Nephron progenitor cell (in vitro differentiated cells): ENCODE measurements around the gene PPP1R7.

Experiments used
- DNase-seq: peaks from one replicate; pipeline ENCODE4 v3.0.0; 2021
- H3K27ac Mint-ChIP-seq: 2 replicates; pipeline ENCODE4 v1.8.0; 2021; ENCODE audit warnings: mild to moderate bottlenecking, moderate library complexity, mixed read lengths
- H3K27me3 Mint-ChIP-seq: 2 replicates; pipeline ENCODE4 v1.8.0; 2021; ENCODE audit warnings: mild to moderate bottlenecking, low read depth, mixed read lengths; ENCODE audit not compliant: poor library complexity
- H3K36me3 Mint-ChIP-seq: 2 replicates; pipeline ENCODE4 v1.8.0; 2021; ENCODE audit warnings: low read depth, mixed read lengths
- H3K4me1 Mint-ChIP-seq: 2 replicates; pipeline ENCODE4 v1.8.0; 2021; ENCODE audit warnings: mixed read lengths
- H3K4me3 Mint-ChIP-seq: 2 replicates; pipeline ENCODE4 v1.8.0; 2021; ENCODE audit warnings: mild to moderate bottlenecking, moderate library complexity, mixed read lengths
- H3K9me3 Mint-ChIP-seq: 2 replicates; pipeline ENCODE4 v1.8.0; 2021; ENCODE audit warnings: mild to moderate bottlenecking, moderate library complexity, mixed read lengths
- TF ChIP-seq, protein P1 (sequence below): fragments of 200-600 bp; sonication (generic); IDR thresholded peaks from 2 replicates; pipeline ENCODE4 v1.5.0; 2021; ENCODE audit warnings: antibody characterized with exemption

PPP1R7 gene

DNA sequence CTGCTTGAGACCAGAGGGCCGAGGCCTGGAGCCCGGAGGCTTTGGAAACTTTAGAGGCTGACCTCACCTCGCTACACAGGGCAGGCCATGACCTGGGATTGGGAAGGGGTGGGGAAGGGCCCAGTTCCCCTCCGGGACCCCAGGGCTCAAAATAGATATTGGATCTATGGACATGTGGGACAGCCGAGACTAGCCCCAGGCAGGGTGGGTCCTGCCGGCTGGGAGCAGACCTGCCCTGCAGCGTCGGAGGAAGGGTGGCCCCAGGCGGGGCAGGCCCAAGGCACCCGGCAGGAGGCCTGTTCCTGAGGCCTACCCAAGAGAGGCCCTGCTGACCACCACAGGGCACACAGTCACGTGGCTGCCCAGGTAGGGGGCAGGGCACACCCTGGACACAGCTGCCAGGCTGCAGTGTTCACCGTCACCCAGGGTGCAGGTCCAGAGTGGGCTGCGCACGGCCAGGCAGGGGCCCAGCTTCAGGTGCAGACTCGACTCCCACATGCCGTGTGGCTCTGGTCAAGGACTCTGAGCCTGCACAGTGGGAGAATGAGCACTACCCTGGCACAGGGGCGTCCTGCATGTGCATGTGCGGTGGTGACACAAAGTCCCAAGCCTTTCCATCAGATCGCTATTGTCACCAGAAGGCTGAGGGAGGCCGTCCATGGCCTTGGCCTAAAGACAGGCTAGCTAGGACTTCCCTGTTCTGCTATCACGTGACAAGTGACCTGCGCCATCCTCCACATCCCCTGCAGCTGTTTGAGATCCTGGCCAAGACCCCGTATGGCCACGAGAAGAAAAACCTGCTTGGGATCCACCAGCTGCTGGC is 51.4 kb downstream of the PPP1R7 start:
- peaks cover 9% of the 10 kb centered on the region for H3K4me1 Mint-ChIP-seq
- no peaks in the 10 kb centered on the region for H3K27me3 Mint-ChIP-seq
- H3K9me3 Mint-ChIP-seq: no peaks in the 10 kb centered on the region
- no peaks in the 10 kb centered on the region for H3K36me3 Mint-ChIP-seq
- DNase-seq: no peak
- TF ChIP-seq, protein P1, sequence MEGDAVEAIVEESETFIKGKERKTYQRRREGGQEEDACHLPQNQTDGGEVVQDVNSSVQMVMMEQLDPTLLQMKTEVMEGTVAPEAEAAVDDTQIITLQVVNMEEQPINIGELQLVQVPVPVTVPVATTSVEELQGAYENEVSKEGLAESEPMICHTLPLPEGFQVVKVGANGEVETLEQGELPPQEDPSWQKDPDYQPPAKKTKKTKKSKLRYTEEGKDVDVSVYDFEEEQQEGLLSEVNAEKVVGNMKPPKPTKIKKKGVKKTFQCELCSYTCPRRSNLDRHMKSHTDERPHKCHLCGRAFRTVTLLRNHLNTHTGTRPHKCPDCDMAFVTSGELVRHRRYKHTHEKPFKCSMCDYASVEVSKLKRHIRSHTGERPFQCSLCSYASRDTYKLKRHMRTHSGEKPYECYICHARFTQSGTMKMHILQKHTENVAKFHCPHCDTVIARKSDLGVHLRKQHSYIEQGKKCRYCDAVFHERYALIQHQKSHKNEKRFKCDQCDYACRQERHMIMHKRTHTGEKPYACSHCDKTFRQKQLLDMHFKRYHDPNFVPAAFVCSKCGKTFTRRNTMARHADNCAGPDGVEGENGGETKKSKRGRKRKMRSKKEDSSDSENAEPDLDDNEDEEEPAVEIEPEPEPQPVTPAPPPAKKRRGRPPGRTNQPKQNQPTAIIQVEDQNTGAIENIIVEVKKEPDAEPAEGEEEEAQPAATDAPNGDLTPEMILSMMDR: no peak
- no peak overlapping the region for H3K4me3 Mint-ChIP-seq
- no peak overlapping the region for H3K27ac Mint-ChIP-seq

DNA sequence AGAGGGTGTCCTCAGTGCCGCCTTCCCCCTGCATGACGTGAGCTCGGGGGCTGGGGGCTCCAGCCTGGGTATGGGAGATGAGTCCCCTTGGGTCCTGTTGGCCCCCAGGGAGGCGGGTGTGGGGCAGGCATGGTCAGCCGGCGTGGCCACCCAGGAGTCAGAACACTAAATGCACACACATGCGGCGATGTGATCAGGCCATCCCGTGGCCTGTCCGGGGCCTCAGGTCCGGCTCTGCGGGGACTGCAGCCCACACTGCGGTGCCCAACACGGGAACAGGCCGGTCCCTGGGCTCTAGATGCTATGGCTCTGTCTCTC is 52.0 kb downstream of the PPP1R7 start:
- Mint-ChIP-seq H3K36me3 (no peaks in the 10 kb centered on the region), H3K27ac (no peak overlapping the region), H3K4me1 (peaks cover 9% of the 10 kb centered on the region), H3K4me3 (no peak overlapping the region), H3K9me3 (no peaks in the 10 kb centered on the region), H3K27me3 (no peaks in the 10 kb centered on the region)
- TF ChIP-seq, protein P1: no peak
- DNase-seq: no peak

- no peak for DNase-seq
- Mint-ChIP-seq H3K9me3 (no peaks in the 10 kb centered on the region), H3K27me3 (no peaks in the 10 kb centered on the region), H3K4me1 (peaks cover 9% of the 10 kb centered on the region), H3K36me3 (no peaks in the 10 kb centered on the region), H3K4me3 (no peak overlapping the region), H3K27ac (no peak overlapping the region)
- TF ChIP-seq, protein P1: no peak
These were observed 52.4 kb downstream of the PPP1R7 start for GRCh38 chr2:241202681-241203080.

DNA sequence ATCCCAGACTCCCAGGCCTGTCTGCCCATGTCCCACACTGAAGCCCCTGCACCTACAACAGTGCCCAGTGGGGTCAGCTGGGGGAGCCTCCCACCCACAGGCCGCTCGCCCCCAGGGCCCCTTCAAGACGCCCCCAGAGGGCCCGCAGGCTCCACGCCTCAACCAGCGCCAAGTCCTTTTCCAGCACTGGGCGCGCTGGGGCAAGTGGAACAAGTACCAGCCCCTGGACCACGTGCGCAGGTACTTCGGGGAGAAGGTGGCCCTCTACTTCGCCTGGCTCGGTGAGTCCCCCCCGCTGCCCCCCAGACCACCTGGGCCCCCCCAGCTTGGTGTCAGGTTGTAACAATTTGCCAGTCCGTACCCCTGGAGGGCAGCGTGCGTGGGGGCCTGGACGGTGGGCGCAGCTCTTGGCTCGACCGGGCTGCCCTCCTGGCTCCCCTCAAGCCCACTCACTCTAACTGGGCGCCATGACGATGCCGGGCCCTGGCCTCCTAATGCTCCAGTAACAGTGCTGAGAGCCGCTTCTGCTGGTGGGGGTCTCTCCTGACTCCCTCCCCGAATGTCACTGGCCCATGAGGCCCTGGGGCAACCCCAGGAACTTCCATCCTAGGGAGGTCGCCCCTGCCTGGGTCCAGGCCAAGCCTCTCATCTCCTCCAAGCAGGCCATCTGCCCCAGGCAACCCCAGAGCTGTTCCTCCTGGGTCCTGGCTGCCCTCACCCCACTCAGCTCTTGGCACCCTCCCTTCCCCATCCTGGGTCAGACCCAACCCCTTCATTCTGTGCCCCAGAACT is 53.1 kb downstream of the PPP1R7 start:
- Mint-ChIP-seq H3K27me3 (no peaks in the 10 kb centered on the region), H3K4me3 (no peak overlapping the region), H3K27ac (no peak overlapping the region), H3K4me1 (peaks cover 9% of the 10 kb centered on the region), H3K36me3 (no peaks in the 10 kb centered on the region), H3K9me3 (no peaks in the 10 kb centered on the region)
- DNase-seq: no peak
- TF ChIP-seq, protein P1: no peak

- TF ChIP-seq, protein P1: no peak
- H3K9me3 Mint-ChIP-seq: no peaks in the 10 kb centered on the region
- H3K27ac Mint-ChIP-seq: no peak overlapping the region
- H3K4me1 Mint-ChIP-seq: peaks cover 3% of the 10 kb centered on the region
- H3K36me3 Mint-ChIP-seq: no peaks in the 10 kb centered on the region
- H3K27me3 Mint-ChIP-seq: no peaks in the 10 kb centered on the region
- DNase-seq: no peak
- no peak overlapping the region for H3K4me3 Mint-ChIP-seq
These were observed 53.7 kb downstream of the PPP1R7 start for GRCh38 chr2:241204010-241204384.

DNA sequence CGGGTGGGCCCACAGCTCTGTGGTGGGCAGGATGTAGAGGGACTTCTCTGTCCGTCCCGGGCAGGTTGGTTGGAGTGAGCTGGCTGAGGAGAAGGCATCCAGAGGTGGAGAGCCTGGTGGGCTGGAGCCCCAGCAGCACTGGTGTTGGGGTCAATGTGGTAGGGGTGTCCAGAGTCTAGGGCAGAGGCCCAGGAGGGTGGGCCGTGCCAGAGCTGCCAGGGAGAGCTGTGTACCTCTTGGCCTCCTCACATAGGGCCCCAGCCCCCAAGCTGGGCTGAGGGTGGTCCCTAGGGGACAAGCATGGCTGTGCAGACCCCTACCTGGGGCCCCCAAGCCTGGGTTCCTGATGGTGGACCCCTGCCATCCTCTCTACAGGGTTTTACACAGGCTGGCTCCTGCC is 54.2 kb downstream of the PPP1R7 start:
- Mint-ChIP-seq H3K4me1 (no peaks in the 10 kb centered on the region), H3K36me3 (no peaks in the 10 kb centered on the region), H3K27me3 (no peaks in the 10 kb centered on the region), H3K9me3 (no peaks in the 10 kb centered on the region), H3K27ac (no peak overlapping the region), H3K4me3 (no peak overlapping the region)
- no peak for DNase-seq
- TF ChIP-seq, protein P1: no peak
